ENCODE measurements around the gene MMP28. TPM values are rescaled to one million over a fixed set of nuclear protein-coding genes. Genes with fewer than 3 reads are reported as not detected.
A peak's percentile ranks its signal among the peaks of the same experiment; 100 is the strongest.

Gene MMP28
- total and polyA plus RNA-seq, 10 donors: 1.1 to 5.9 (median 2.8) TPM

- TF ChIP-seq CTCF (IDR thresholded peaks at IDR 0.05 in 8 of 11, conservative IDR thresholded peaks at IDR 0.05 in 3 of 11) (no peak), POLR2AphosphoS5 (IDR thresholded peaks at IDR 0.05) (no peak), POLR2A (IDR thresholded peaks at IDR 0.05) (no peak)
- no peak for DNase-seq
- H3K4me1 ChIP-seq: peaks cover 5 to 26% (median 10%) of the 10 kb centered on the region in 6 donors
- H3K36me3 ChIP-seq: no peaks in the 10 kb centered on the region
- H3K27me3 ChIP-seq (replicated peaks in 1 of 7): peaks cover 0 to 18% (median 0%) of the 10 kb centered on the region in 7 donors
- H3K27ac ChIP-seq: no peak overlapping the region
- H3K9me3 ChIP-seq: no peaks in the 10 kb centered on the region
- no peak overlapping the region for H3K4me3 ChIP-seq
- intact Hi-C loops (cut with DNase I; ENCODE audit: low total_unique reads): no loop called here
- WGBS, 5 donors: 89 to 96% (median 92%) methylated on average over 7 of the region's 7 CpGs
Observed at GRCh38 chr17:35734396-35734795, 61.0 kb downstream of the MMP28 start.

GRCh38 chr17:35733366-35733765 is 62.1 kb downstream of the MMP28 start:
- H3K36me3 ChIP-seq: peaks cover 0 to 10% (median 0%) of the 10 kb centered on the region in 6 donors
- WGBS, 5 donors: 79 to 91% (median 88%) methylated on average over 6 of the region's 6 CpGs
- H3K9me3 ChIP-seq: no peaks in the 10 kb centered on the region
- no peak for DNase-seq
- no peak for TF ChIP-seq POLR2AphosphoS5 (IDR thresholded peaks at IDR 0.05)
- no peak for TF ChIP-seq CTCF (IDR thresholded peaks at IDR 0.05 in 8 of 11, conservative IDR thresholded peaks at IDR 0.05 in 3 of 11)
- no peak for TF ChIP-seq POLR2A (IDR thresholded peaks at IDR 0.05)
- H3K4me3 ChIP-seq: no peak overlapping the region
- H3K27ac ChIP-seq: no peak overlapping the region
- H3K4me1 ChIP-seq: peaks cover 5 to 26% (median 10%) of the 10 kb centered on the region in 6 donors
- intact Hi-C loops (cut with DNase I; ENCODE audit: low total_unique reads): no loop called here
- H3K27me3 ChIP-seq (replicated peaks in 1 of 7): peaks cover 0 to 18% (median 0%) of the 10 kb centered on the region in 7 donors

GRCh38 chr17:35732806-35733136 is 62.7 kb downstream of the MMP28 start:
- H3K4me1 ChIP-seq: peaks cover 5 to 26% (median 10%) of the 10 kb centered on the region in 6 donors
- WGBS, 5 donors: 73 to 100% (median 88%) methylated on average over 1 of the region's 1 CpG
- peaks cover 0 to 18% (median 0%) of the 10 kb centered on the region in 7 donors for H3K27me3 ChIP-seq (replicated peaks in 1 of 7)
- no peak for TF ChIP-seq CTCF (IDR thresholded peaks at IDR 0.05 in 8 of 11, conservative IDR thresholded peaks at IDR 0.05 in 3 of 11)
- no peak for TF ChIP-seq POLR2AphosphoS5 (IDR thresholded peaks at IDR 0.05)
- no peak for TF ChIP-seq POLR2A (IDR thresholded peaks at IDR 0.05)
- H3K4me3 ChIP-seq: no peak overlapping the region
- H3K9me3 ChIP-seq: no peaks in the 10 kb centered on the region
- H3K27ac ChIP-seq: no peak overlapping the region
- intact Hi-C loops (cut with DNase I; ENCODE audit: low total_unique reads): no loop called here
- DNase-seq: no peak
- peaks cover 0 to 15% (median under 1%) of the 10 kb centered on the region in 6 donors for H3K36me3 ChIP-seq

GRCh38 chr17:35731917-35732805 is 63.3 kb downstream of the MMP28 start:
- TF ChIP-seq POLR2A (IDR thresholded peaks at IDR 0.05): no peak
- 29 to 95% (median 34%) methylated on average over 6 to 44 of the region's 47 CpGs for WGBS, 5 donors
- no peak for DNase-seq
- peak overlapping the region in 7 of 8 donors; percentile 29 to 68 (median 45) for H3K4me3 ChIP-seq
- H3K4me1 ChIP-seq: peaks cover 5 to 26% (median 10%) of the 10 kb centered on the region in 6 donors
- no peaks in the 10 kb centered on the region for H3K9me3 ChIP-seq
- H3K36me3 ChIP-seq: peaks cover 0 to 22% (median 3%) of the 10 kb centered on the region in 6 donors
- intact Hi-C loops (cut with DNase I; ENCODE audit: low total_unique reads): no loop called here
- no peak overlapping the region for H3K27ac ChIP-seq
- H3K27me3 ChIP-seq (replicated peaks in 1 of 7): peaks cover 0 to 18% (median 0%) of the 10 kb centered on the region in 7 donors
